Thyroid gland (tissue), 4 donors: Measurements from ENCODE around the gene KMT2D.

Source experiments
- POLR2A ChIP-seq, 2 donors: fragments of 450-650 bp; IDR thresholded peaks; one replicate each; pipeline ENCODE4 v1.6.1; 2017; ENCODE audit warnings: antibody characterized with exemption in 2 of 2, mild to moderate bottlenecking in 2 of 2, moderate library complexity in 1 of 2
- TF ChIP-seq, protein P1 (sequence below), 6 experiments: fragments of 200-600 bp in 3 of 6; fragments of 450-650 bp in 3 of 6; sonication (generic) in 3 of 6; IDR thresholded peaks; one replicate each; pipeline ENCODE4 v1.5.1; 2016 to 2019; ENCODE audit warnings: antibody characterized with exemption in 6 of 6, mild to moderate bottlenecking in 2 of 6, inconsistent platforms in 1 of 6, moderate library complexity in 1 of 6

DNA sequence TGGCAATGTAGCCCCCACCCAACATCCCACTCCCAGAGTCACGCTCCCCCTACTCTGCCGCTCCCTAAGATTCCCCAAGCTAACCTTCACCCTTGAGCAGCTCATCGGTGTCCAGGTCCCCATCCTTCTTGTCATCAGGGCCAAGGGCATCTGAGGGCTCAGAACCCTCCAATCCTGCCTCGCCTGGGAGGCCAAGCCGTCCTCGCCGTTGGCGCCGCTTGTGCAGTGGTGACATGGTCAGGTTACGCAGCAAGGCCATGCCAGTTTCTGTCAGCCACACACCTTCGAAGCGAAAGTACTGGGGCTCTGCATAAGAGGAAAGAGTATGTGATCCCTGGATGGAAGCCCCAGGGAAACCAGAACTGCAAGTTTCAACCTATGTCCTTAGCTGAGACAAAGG lies 15.9 kb downstream of the KMT2D start:
- TF ChIP-seq, protein P1, sequence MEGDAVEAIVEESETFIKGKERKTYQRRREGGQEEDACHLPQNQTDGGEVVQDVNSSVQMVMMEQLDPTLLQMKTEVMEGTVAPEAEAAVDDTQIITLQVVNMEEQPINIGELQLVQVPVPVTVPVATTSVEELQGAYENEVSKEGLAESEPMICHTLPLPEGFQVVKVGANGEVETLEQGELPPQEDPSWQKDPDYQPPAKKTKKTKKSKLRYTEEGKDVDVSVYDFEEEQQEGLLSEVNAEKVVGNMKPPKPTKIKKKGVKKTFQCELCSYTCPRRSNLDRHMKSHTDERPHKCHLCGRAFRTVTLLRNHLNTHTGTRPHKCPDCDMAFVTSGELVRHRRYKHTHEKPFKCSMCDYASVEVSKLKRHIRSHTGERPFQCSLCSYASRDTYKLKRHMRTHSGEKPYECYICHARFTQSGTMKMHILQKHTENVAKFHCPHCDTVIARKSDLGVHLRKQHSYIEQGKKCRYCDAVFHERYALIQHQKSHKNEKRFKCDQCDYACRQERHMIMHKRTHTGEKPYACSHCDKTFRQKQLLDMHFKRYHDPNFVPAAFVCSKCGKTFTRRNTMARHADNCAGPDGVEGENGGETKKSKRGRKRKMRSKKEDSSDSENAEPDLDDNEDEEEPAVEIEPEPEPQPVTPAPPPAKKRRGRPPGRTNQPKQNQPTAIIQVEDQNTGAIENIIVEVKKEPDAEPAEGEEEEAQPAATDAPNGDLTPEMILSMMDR (IDR thresholded peaks at IDR 0.05), result no peak
- no peak for TF ChIP-seq POLR2A (IDR thresholded peaks at IDR 0.05)
